Bronchial epithelial cell (primary cell): ENCODE measurements around the gene BAIAP2L2. TPM values are rescaled to one million over a fixed set of nuclear protein-coding genes. Genes with fewer than 3 reads are reported as not detected.
"Not testable (repeated sequence)": the region's sequence is repeated elsewhere in the genome, so short reads cannot be mapped to it uniquely, and the experiment has no call there.

Experiments
- DNase-seq: peaks from one replicate; pipeline ENCODE4 v3.0.0-alpha.2; 2010; ENCODE audit warnings: low read depth
- FAIRE-seq: peaks from 2 replicates; lab custom pipeline; 2011; peaks lifted over from hg19 to GRCh38; lab: Jason Lieb, UNC
- H3K27me3 ChIP-seq: 2 replicates; pipeline ENCODE4 v1.5.1; 2011; ENCODE audit warnings: low read length; ENCODE audit not compliant: control insufficient read depth, insufficient read depth
- H3K36me3 ChIP-seq: 2 replicates; pipeline ENCODE4 v1.5.1; 2011; ENCODE audit warnings: low read length; ENCODE audit not compliant: control insufficient read depth, insufficient read depth
- H3K4me3 ChIP-seq: 2 replicates; pipeline ENCODE4 v1.5.1; 2011; ENCODE audit warnings: mild to moderate bottlenecking, low read depth, low read length, control low read depth
- total RNA-seq: library from RNA; depleted of rRNA; stranded (reverse); fragments of >200 nt; gene quantifications from 2 replicates; pipeline ENCODE4 v1.2.1, GENCODE V29; 2014
- TF ChIP-seq, protein P1 (sequence below): IDR thresholded peaks from 2 replicates; pipeline ENCODE4 v1.5.1; 2011; ENCODE audit warnings: mild to moderate bottlenecking, moderate library complexity, low read length, control low read depth, inconsistent platforms; ENCODE audit not compliant: insufficient read depth, severe bottlenecking

BAIAP2L2 gene
- total RNA-seq, 1 donor from 2014 or later = 0.26 TPM

GRCh38 chr22:38148245-38148644 is 37.8 kb upstream of the BAIAP2L2 start:
- Histone ChIP-seq H3K4me3 (no peak overlapping the region), H3K27me3 (no peaks in the 10 kb centered on the region), H3K36me3 (no peaks in the 10 kb centered on the region)
- TF ChIP-seq, protein P1, sequence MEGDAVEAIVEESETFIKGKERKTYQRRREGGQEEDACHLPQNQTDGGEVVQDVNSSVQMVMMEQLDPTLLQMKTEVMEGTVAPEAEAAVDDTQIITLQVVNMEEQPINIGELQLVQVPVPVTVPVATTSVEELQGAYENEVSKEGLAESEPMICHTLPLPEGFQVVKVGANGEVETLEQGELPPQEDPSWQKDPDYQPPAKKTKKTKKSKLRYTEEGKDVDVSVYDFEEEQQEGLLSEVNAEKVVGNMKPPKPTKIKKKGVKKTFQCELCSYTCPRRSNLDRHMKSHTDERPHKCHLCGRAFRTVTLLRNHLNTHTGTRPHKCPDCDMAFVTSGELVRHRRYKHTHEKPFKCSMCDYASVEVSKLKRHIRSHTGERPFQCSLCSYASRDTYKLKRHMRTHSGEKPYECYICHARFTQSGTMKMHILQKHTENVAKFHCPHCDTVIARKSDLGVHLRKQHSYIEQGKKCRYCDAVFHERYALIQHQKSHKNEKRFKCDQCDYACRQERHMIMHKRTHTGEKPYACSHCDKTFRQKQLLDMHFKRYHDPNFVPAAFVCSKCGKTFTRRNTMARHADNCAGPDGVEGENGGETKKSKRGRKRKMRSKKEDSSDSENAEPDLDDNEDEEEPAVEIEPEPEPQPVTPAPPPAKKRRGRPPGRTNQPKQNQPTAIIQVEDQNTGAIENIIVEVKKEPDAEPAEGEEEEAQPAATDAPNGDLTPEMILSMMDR = no peak
- FAIRE-seq = no peak
- peak; percentile 61 for DNase-seq

DNA sequence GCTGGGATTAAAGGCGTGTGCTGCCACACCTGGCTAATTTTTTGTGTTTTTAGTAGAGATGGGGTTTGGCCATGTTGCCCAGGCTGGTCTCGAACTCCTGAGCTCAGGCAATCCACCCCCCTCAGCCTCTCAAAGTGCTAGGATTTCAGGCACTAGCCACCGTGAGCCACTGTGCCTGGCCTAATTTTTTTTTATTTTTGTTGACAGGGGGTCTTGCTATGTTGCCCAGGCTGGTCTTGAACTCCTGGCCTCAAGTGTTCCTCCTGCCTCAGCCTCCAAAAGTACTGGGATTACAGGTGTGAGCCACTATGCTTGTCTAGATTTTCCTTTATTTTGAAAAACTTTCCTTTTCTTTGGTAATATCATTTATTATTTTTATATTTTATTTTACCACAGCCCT is 35.7 kb upstream of the BAIAP2L2 start:
- H3K27me3 ChIP-seq, FAIRE-seq, H3K4me3 ChIP-seq, H3K36me3 ChIP-seq, DNase-seq: not testable (repeated sequence)

- Histone ChIP-seq H3K27me3 (no peaks in the 10 kb centered on the region), H3K4me3 (no peak overlapping the region), H3K36me3 (peaks cover 1% of the 10 kb centered on the region)
- no peak for DNase-seq
- TF ChIP-seq, protein P1 = no peak
- no peak for FAIRE-seq
These were observed 33.5 kb upstream of the BAIAP2L2 start for GRCh38 chr22:38144025-38144405.

DNA sequence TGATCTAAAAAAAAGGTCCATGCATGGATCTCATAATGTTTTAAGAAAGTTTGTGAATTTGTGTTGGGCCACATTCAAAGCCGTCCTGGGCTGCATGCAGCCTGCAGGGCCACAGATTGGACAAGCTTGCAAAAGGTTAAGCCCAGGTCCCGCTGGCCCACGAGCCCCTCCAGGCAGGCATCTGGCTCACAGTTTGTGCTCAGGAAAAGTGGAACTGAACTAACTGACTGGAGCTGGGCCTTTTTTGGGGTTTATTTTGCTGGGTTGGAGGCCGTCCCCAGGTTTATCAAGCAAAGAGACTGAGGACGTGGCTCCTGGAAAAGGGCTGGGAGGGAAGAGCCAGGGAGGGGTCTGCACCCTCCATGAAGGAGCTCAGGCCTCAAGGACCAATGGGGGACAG is 32.1 kb upstream of the BAIAP2L2 start:
- Histone ChIP-seq H3K27me3 (no peaks in the 10 kb centered on the region), H3K4me3 (no peak overlapping the region), H3K36me3 (peaks cover 4% of the 10 kb centered on the region)
- FAIRE-seq = no peak
- DNase-seq = no peak
- TF ChIP-seq, protein P1 = no peak

DNA sequence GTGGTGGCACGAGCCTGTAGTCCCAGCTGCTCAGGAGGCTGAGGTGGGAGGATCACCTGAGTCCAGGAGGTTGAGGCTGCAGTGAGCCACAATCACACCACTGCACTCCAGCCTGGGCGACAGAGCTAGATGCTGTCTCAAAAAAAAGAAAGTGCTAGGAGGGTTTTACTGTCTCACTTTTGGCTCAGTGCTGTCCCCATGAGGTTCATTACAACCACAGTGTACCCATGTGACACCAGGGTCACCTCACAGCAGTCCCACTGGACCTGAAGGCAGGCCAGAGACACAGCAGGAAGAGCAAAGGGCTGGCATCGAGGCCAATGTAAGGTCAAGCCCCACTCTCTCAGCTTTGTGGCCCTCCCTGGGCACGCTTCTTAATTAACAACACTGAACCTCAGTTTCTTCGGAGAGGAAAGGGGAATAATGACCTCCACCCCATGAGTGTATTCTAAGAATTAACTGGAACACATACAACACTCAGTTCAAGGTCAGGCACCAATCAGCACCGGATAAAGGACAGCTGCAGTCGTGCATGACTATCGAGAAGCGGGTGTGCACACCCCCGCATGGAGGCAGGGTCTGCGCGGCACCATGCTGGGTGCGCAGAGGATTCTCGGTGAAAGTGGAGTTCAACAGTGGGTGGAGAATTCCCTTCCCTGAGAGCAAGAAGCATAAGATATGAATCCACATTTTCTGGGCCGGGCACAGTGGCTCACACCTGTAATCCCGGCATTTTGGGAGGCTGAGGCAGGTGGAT is 30.9 kb upstream of the BAIAP2L2 start:
- no peak for DNase-seq
- no peak overlapping the region for H3K4me3 ChIP-seq
- TF ChIP-seq, protein P1 = no peak
- peaks cover 4% of the 10 kb centered on the region for H3K36me3 ChIP-seq
- H3K27me3 ChIP-seq = no peaks in the 10 kb centered on the region
- no peak for FAIRE-seq

GRCh38 chr22:38139901-38140300 is 29.4 kb upstream of the BAIAP2L2 start:
- Histone ChIP-seq H3K4me3 (no peak overlapping the region), H3K36me3 (peaks cover 4% of the 10 kb centered on the region), H3K27me3 (no peaks in the 10 kb centered on the region)
- DNase-seq (no peak), FAIRE-seq (no peak)
- TF ChIP-seq, protein P1 = no peak
